ENCODE data around the gene OR4D5. TPM values are rescaled to one million over a fixed set of nuclear protein-coding genes. Genes with fewer than 3 reads are reported as not detected.

The OR4D5 gene
- polyA plus RNA-seq, result not detected
- long read RNA-seq, donor 1, result 0 reads
- long read RNA-seq, donor 2, result 0 reads
- long read RNA-seq, donor 3, result 0 reads
- long read RNA-seq, donor 4, result 0 reads
- long read RNA-seq, donor 5, result 0 reads
- long read RNA-seq, donor 6, result 0 reads
- long read RNA-seq, donor 7, result 0 reads
- long read RNA-seq, donor 8, result 0 reads
- long read RNA-seq, donor 9, result 0 reads
- long read RNA-seq, donor 10, result 0 reads

- no peak within 1 kb of the TSS for H3K27ac ChIP-seq (ENCODE audit: low read depth in 1 of 3, low read length in 2 of 3)
- no peaks in the 10 kb centered on the region for H3K27me3 ChIP-seq (ENCODE audit: control insufficient read depth in 3 of 3, insufficient read depth in 3 of 3, low read length in 3 of 3)
- H3K4me1 ChIP-seq (ENCODE audit: control insufficient read depth in 3 of 3, insufficient read depth in 2 of 3, low read depth in 1 of 3, low read length in 2 of 3), result peaks cover 0 to 3% (median 0%) of the 10 kb centered on the region in 3 donors
- WGBS, 3 donors, result 68 to 87% (median 79%) methylated on average over 1 of the region's 1 CpG
- H3K4me3 ChIP-seq (ENCODE audit: low read depth in 1 of 3, low read length in 3 of 3), result no peak within 1 kb of the TSS
- H3K36me3 ChIP-seq (ENCODE audit: control insufficient read depth in 3 of 3, insufficient read depth in 2 of 3, low read depth in 1 of 3, low read length in 3 of 3), result no peaks in the 10 kb centered on the region
- no peaks in the 10 kb centered on the region for H3K9me3 ChIP-seq (ENCODE audit: control insufficient read depth in 2 of 2, insufficient read depth in 1 of 2, low read depth in 1 of 2, low read length in 1 of 2)
- FAIRE-seq (no peak), DNase-seq (no peak)
These were observed at the start of gene OR4D5 for GRCh38 chr11:123939317-123939716. TSS of gene OR4D5 (plus strand) at chr11:123939617. CDS start at chr11:123939617, 0 bp downstream.

GRCh38 chr11:123892031-123892430, 47.4 kb upstream of the OR4D5 start:
- H3K4me3 ChIP-seq (ENCODE audit: low read depth in 1 of 3, low read length in 3 of 3), result no peak overlapping the region
- H3K27me3 ChIP-seq (ENCODE audit: control insufficient read depth in 3 of 3, insufficient read depth in 3 of 3, low read length in 3 of 3), result no peaks in the 10 kb centered on the region
- FAIRE-seq, result no peak
- H3K36me3 ChIP-seq (ENCODE audit: control insufficient read depth in 3 of 3, insufficient read depth in 2 of 3, low read depth in 1 of 3, low read length in 3 of 3), result no peaks in the 10 kb centered on the region
- no peak overlapping the region for H3K27ac ChIP-seq (ENCODE audit: low read depth in 1 of 3, low read length in 2 of 3)
- no peaks in the 10 kb centered on the region for H3K9me3 ChIP-seq (ENCODE audit: control insufficient read depth in 2 of 2, insufficient read depth in 1 of 2, low read depth in 1 of 2, low read length in 1 of 2)
- DNase-seq, result no peak
- H3K4me1 ChIP-seq (ENCODE audit: control insufficient read depth in 3 of 3, insufficient read depth in 2 of 3, low read depth in 1 of 3, low read length in 2 of 3), result peaks cover 0 to 2% (median 0%) of the 10 kb centered on the region in 3 donors

- no peaks in the 10 kb centered on the region for H3K4me1 ChIP-seq (ENCODE audit: control insufficient read depth in 3 of 3, insufficient read depth in 2 of 3, low read depth in 1 of 3, low read length in 2 of 3)
- DNase-seq (no peak), FAIRE-seq (no peak)
- WGBS, 3 donors, result 55 to 65% (median 57%) methylated on average over 3 of the region's 3 CpGs
- no peak overlapping the region for H3K27ac ChIP-seq (ENCODE audit: low read depth in 1 of 3, low read length in 2 of 3)
- H3K9me3 ChIP-seq (ENCODE audit: control insufficient read depth in 2 of 2, insufficient read depth in 1 of 2, low read depth in 1 of 2, low read length in 1 of 2), result no peaks in the 10 kb centered on the region
- H3K4me3 ChIP-seq (ENCODE audit: low read depth in 1 of 3, low read length in 3 of 3), result no peak overlapping the region
- H3K36me3 ChIP-seq (ENCODE audit: control insufficient read depth in 3 of 3, insufficient read depth in 2 of 3, low read depth in 1 of 3, low read length in 3 of 3), result no peaks in the 10 kb centered on the region
- H3K27me3 ChIP-seq (ENCODE audit: control insufficient read depth in 3 of 3, insufficient read depth in 3 of 3, low read length in 3 of 3), result no peaks in the 10 kb centered on the region
These were observed 39.6 kb upstream of the OR4D5 start for GRCh38 chr11:123899792-123900191.

- Histone ChIP-seq H3K27me3 (ENCODE audit: control insufficient read depth in 3 of 3, insufficient read depth in 3 of 3, low read length in 3 of 3) (no peaks in the 10 kb centered on the region), H3K27ac (ENCODE audit: low read depth in 1 of 3, low read length in 2 of 3) (no peak within 1 kb of the TSS), H3K36me3 (ENCODE audit: control insufficient read depth in 3 of 3, insufficient read depth in 2 of 3, low read depth in 1 of 3, low read length in 3 of 3) (no peaks in the 10 kb centered on the region), H3K4me1 (ENCODE audit: control insufficient read depth in 3 of 3, insufficient read depth in 2 of 3, low read depth in 1 of 3, low read length in 2 of 3) (no peaks in the 10 kb centered on the region), H3K9me3 (ENCODE audit: control insufficient read depth in 2 of 2, insufficient read depth in 1 of 2, low read depth in 1 of 2, low read length in 1 of 2) (no peaks in the 10 kb centered on the region), H3K4me3 (ENCODE audit: low read depth in 1 of 3, low read length in 3 of 3) (no peak within 1 kb of the TSS)
- DNase-seq (no peak), FAIRE-seq (no peak)
- WGBS, 3 donors, result 91 to 96% (median 95%) methylated on average over 1 of the region's 1 CpG
These were observed 37.5 kb upstream of the OR4D5 start, which contains the start of gene OR8D4 for GRCh38 chr11:123901867-123902266. TSS of gene OR8D4 (plus strand) at chr11:123902167. CDS start at chr11:123906432, 4,265 bp downstream.

GRCh38 chr11:123903932-123904331, 35.5 kb upstream of the OR4D5 start:
- Histone ChIP-seq H3K4me3 (ENCODE audit: low read depth in 1 of 3, low read length in 3 of 3) (no peak overlapping the region), H3K27me3 (ENCODE audit: control insufficient read depth in 3 of 3, insufficient read depth in 3 of 3, low read length in 3 of 3) (no peaks in the 10 kb centered on the region), H3K4me1 (ENCODE audit: control insufficient read depth in 3 of 3, insufficient read depth in 2 of 3, low read depth in 1 of 3, low read length in 2 of 3) (no peaks in the 10 kb centered on the region), H3K36me3 (ENCODE audit: control insufficient read depth in 3 of 3, insufficient read depth in 2 of 3, low read depth in 1 of 3, low read length in 3 of 3) (no peaks in the 10 kb centered on the region), H3K9me3 (ENCODE audit: control insufficient read depth in 2 of 2, insufficient read depth in 1 of 2, low read depth in 1 of 2, low read length in 1 of 2) (no peaks in the 10 kb centered on the region), H3K27ac (ENCODE audit: low read depth in 1 of 3, low read length in 2 of 3) (no peak overlapping the region)
- WGBS, 3 donors, result 66 to 79% (median 72%) methylated on average over 2 of the region's 2 CpGs
- FAIRE-seq (no peak), DNase-seq (no peak)

- no peaks in the 10 kb centered on the region for H3K27me3 ChIP-seq (ENCODE audit: control insufficient read depth in 3 of 3, insufficient read depth in 3 of 3, low read length in 3 of 3)
- DNase-seq (no peak), FAIRE-seq (no peak)
- H3K27ac ChIP-seq (ENCODE audit: low read depth in 1 of 3, low read length in 2 of 3), result no peak overlapping the region
- no peak overlapping the region for H3K4me3 ChIP-seq (ENCODE audit: low read depth in 1 of 3, low read length in 3 of 3)
- 55 to 77% (median 58%) methylated on average over 3 of the region's 3 CpGs for WGBS, 3 donors
- no peaks in the 10 kb centered on the region for H3K9me3 ChIP-seq (ENCODE audit: control insufficient read depth in 2 of 2, insufficient read depth in 1 of 2, low read depth in 1 of 2, low read length in 1 of 2)
- H3K36me3 ChIP-seq (ENCODE audit: control insufficient read depth in 3 of 3, insufficient read depth in 2 of 3, low read depth in 1 of 3, low read length in 3 of 3), result no peaks in the 10 kb centered on the region
- no peaks in the 10 kb centered on the region for H3K4me1 ChIP-seq (ENCODE audit: control insufficient read depth in 3 of 3, insufficient read depth in 2 of 3, low read depth in 1 of 3, low read length in 2 of 3)
These were observed 34.5 kb upstream of the OR4D5 start for GRCh38 chr11:123904932-123905331.

- Histone ChIP-seq H3K36me3 (ENCODE audit: control insufficient read depth in 3 of 3, insufficient read depth in 2 of 3, low read depth in 1 of 3, low read length in 3 of 3) (no peaks in the 10 kb centered on the region), H3K4me1 (ENCODE audit: control insufficient read depth in 3 of 3, insufficient read depth in 2 of 3, low read depth in 1 of 3, low read length in 2 of 3) (no peaks in the 10 kb centered on the region), H3K4me3 (ENCODE audit: low read depth in 1 of 3, low read length in 3 of 3) (no peak overlapping the region), H3K9me3 (ENCODE audit: control insufficient read depth in 2 of 2, insufficient read depth in 1 of 2, low read depth in 1 of 2, low read length in 1 of 2) (no peaks in the 10 kb centered on the region), H3K27ac (ENCODE audit: low read depth in 1 of 3, low read length in 2 of 3) (no peak overlapping the region), H3K27me3 (ENCODE audit: control insufficient read depth in 3 of 3, insufficient read depth in 3 of 3, low read length in 3 of 3) (no peaks in the 10 kb centered on the region)
- DNase-seq (no peak), FAIRE-seq (no peak)
- WGBS, 3 donors, result 29 to 49% (median 38%) methylated on average over 3 of the region's 3 CpGs
These were observed 33.6 kb upstream of the OR4D5 start for GRCh38 chr11:123905826-123906225.

GRCh38 chr11:123920943-123921342, 18.5 kb upstream of the OR4D5 start:
- Histone ChIP-seq H3K36me3 (ENCODE audit: control insufficient read depth in 3 of 3, insufficient read depth in 2 of 3, low read depth in 1 of 3, low read length in 3 of 3) (no peaks in the 10 kb centered on the region), H3K27ac (ENCODE audit: low read depth in 1 of 3, low read length in 2 of 3) (no peak overlapping the region), H3K27me3 (ENCODE audit: control insufficient read depth in 3 of 3, insufficient read depth in 3 of 3, low read length in 3 of 3) (no peaks in the 10 kb centered on the region), H3K4me1 (ENCODE audit: control insufficient read depth in 3 of 3, insufficient read depth in 2 of 3, low read depth in 1 of 3, low read length in 2 of 3) (no peaks in the 10 kb centered on the region), H3K9me3 (ENCODE audit: control insufficient read depth in 2 of 2, insufficient read depth in 1 of 2, low read depth in 1 of 2, low read length in 1 of 2) (no peaks in the 10 kb centered on the region), H3K4me3 (ENCODE audit: low read depth in 1 of 3, low read length in 3 of 3) (no peak overlapping the region)
- WGBS, 3 donors, result 65 to 82% (median 80%) methylated on average over 3 of the region's 3 CpGs
- FAIRE-seq, result no peak
- no peak for DNase-seq

- no peaks in the 10 kb centered on the region for H3K36me3 ChIP-seq (ENCODE audit: control insufficient read depth in 3 of 3, insufficient read depth in 2 of 3, low read depth in 1 of 3, low read length in 3 of 3)
- no peak overlapping the region for H3K27ac ChIP-seq (ENCODE audit: low read depth in 1 of 3, low read length in 2 of 3)
- no peak for DNase-seq
- no peak for FAIRE-seq
- no peak overlapping the region for H3K4me3 ChIP-seq (ENCODE audit: low read depth in 1 of 3, low read length in 3 of 3)
- no peaks in the 10 kb centered on the region for H3K27me3 ChIP-seq (ENCODE audit: control insufficient read depth in 3 of 3, insufficient read depth in 3 of 3, low read length in 3 of 3)
- 67 to 88% (median 77%) methylated on average over 1 of the region's 1 CpG for WGBS, 3 donors
- no peaks in the 10 kb centered on the region for H3K9me3 ChIP-seq (ENCODE audit: control insufficient read depth in 2 of 2, insufficient read depth in 1 of 2, low read depth in 1 of 2, low read length in 1 of 2)
- no peaks in the 10 kb centered on the region for H3K4me1 ChIP-seq (ENCODE audit: control insufficient read depth in 3 of 3, insufficient read depth in 2 of 3, low read depth in 1 of 3, low read length in 2 of 3)
These were observed 15.4 kb upstream of the OR4D5 start for GRCh38 chr11:123924027-123924426.
